ENCODE measurements around the gene CCDC13. TPM values are rescaled to one million over a fixed set of nuclear protein-coding genes. Genes with fewer than 3 reads are reported as not detected.

The CCDC13 gene
- total and polyA plus RNA-seq, 5 donors from 2014 or later: 0.15 to 0.33 (median 0.29) TPM; not detected in 1

GRCh38 chr3:42730706-42731420, 42.2 kb downstream of the CCDC13 start:
- DNase-seq: no peak
- Mint-ChIP-seq H3K4me1 (peaks cover 0 to 4% (median 0%) of the 10 kb centered on the region in 4 donors), H3K9me3 (peaks cover 0 to 3% (median 0%) of the 10 kb centered on the region in 7 donors), H3K27me3 (peaks cover 11% of the 10 kb centered on the region), H3K36me3 (no peaks in the 10 kb centered on the region), H3K4me3 (no peak overlapping the region), H3K27ac (no peak overlapping the region)
- H3K27me3 ChIP-seq (ENCODE audit: control insufficient read depth, insufficient read depth, low read length): no peaks in the 10 kb centered on the region
- H3K27ac ChIP-seq (ENCODE audit: insufficient read depth, low read length, poor library complexity, severe bottlenecking): no peak overlapping the region
- H3K4me1 ChIP-seq (ENCODE audit: control insufficient read depth, insufficient read depth, low read length, poor library complexity, severe bottlenecking): no peaks in the 10 kb centered on the region
- H3K36me3 ChIP-seq (ENCODE audit: control insufficient read depth, insufficient read depth, low read length): no peaks in the 10 kb centered on the region
- ATAC-seq (ENCODE audit: low read depth in 2 of 2): no peak
- no peaks in the 10 kb centered on the region for H3K9me3 ChIP-seq (ENCODE audit: control insufficient read depth in 2 of 2, low read length in 2 of 2)
- H3K4me3 ChIP-seq (ENCODE audit: low read depth, low read length): no peak overlapping the region

- H3K27me3 Mint-ChIP-seq: peaks cover 9% of the 10 kb centered on the region
- H3K4me1 Mint-ChIP-seq: peaks cover 0 to 4% (median 0%) of the 10 kb centered on the region in 4 donors
- Histone ChIP-seq H3K4me3 (ENCODE audit: low read depth, low read length) (no peak overlapping the region), H3K27ac (ENCODE audit: insufficient read depth, low read length, poor library complexity, severe bottlenecking) (no peak overlapping the region), H3K36me3 (ENCODE audit: control insufficient read depth, insufficient read depth, low read length) (no peaks in the 10 kb centered on the region), H3K4me1 (ENCODE audit: control insufficient read depth, insufficient read depth, low read length, poor library complexity, severe bottlenecking) (no peaks in the 10 kb centered on the region), H3K27me3 (ENCODE audit: control insufficient read depth, insufficient read depth, low read length) (no peaks in the 10 kb centered on the region), H3K9me3 (ENCODE audit: control insufficient read depth in 2 of 2, low read length in 2 of 2) (no peaks in the 10 kb centered on the region)
- DNase-seq (no peak), ATAC-seq (ENCODE audit: low read depth in 2 of 2) (no peak)
- H3K36me3 Mint-ChIP-seq: no peaks in the 10 kb centered on the region
- no peak overlapping the region for H3K4me3 Mint-ChIP-seq
- peaks cover 0 to 3% (median 0%) of the 10 kb centered on the region in 7 donors for H3K9me3 Mint-ChIP-seq
- no peak overlapping the region for H3K27ac Mint-ChIP-seq
Observed at GRCh38 chr3:42730294-42730693, 42.8 kb downstream of the CCDC13 start.

DNA sequence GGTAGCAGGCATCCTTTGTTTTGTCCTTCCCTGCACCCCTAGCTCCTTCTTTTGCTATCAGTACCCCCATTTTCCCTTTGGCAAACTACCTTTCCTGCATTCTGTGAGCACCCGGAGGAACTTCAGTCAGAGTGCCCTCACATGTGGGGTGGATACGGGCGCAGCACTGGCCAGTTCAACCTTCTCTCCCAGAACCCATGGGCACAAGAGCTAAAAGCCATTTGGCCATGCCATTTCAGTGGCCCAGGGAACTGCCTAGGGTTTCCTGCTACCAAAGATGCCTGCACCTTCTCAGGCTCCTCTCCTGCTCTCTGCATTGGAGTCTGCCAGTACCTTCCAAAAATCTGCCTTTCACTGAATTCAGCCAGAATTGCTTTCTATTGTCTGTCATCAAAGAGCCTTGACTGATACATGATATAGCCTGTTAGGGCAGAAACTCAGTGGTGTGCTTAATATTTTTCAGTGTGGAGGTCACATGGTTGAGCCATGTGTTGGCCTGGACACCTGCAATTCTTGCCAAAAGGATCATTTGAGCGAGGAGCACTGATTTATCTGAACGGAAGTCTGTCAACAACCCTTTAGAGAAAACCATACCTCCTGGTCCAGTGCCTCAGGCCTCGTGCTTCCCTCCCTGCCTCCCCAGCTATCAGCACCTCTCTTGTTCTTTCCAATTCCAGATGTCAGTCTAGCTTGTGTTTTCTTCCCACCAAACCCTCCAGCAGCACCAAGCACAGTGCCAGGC, 43.5 kb downstream of the CCDC13 start:
- H3K4me1 ChIP-seq (ENCODE audit: control insufficient read depth, insufficient read depth, low read length, poor library complexity, severe bottlenecking): no peaks in the 10 kb centered on the region
- no peaks in the 10 kb centered on the region for H3K36me3 Mint-ChIP-seq
- H3K27ac Mint-ChIP-seq: no peak overlapping the region
- H3K4me3 Mint-ChIP-seq: no peak overlapping the region
- H3K9me3 ChIP-seq (ENCODE audit: control insufficient read depth in 2 of 2, low read length in 2 of 2): no peaks in the 10 kb centered on the region
- H3K4me3 ChIP-seq (ENCODE audit: low read depth, low read length): no peak overlapping the region
- peaks cover 0 to 3% (median 0%) of the 10 kb centered on the region in 7 donors for H3K9me3 Mint-ChIP-seq
- no peak overlapping the region for H3K27ac ChIP-seq (ENCODE audit: insufficient read depth, low read length, poor library complexity, severe bottlenecking)
- no peaks in the 10 kb centered on the region for H3K36me3 ChIP-seq (ENCODE audit: control insufficient read depth, insufficient read depth, low read length)
- ATAC-seq (ENCODE audit: low read depth in 2 of 2) (no peak), DNase-seq (no peak)
- H3K27me3 ChIP-seq (ENCODE audit: control insufficient read depth, insufficient read depth, low read length): no peaks in the 10 kb centered on the region
- peaks cover 5% of the 10 kb centered on the region for H3K27me3 Mint-ChIP-seq
- peaks cover 0 to 4% (median 0%) of the 10 kb centered on the region in 4 donors for H3K4me1 Mint-ChIP-seq

- Histone ChIP-seq H3K9me3 (ENCODE audit: control insufficient read depth in 2 of 2, low read length in 2 of 2) (no peaks in the 10 kb centered on the region), H3K27me3 (ENCODE audit: control insufficient read depth, insufficient read depth, low read length) (no peaks in the 10 kb centered on the region), H3K4me1 (ENCODE audit: control insufficient read depth, insufficient read depth, low read length, poor library complexity, severe bottlenecking) (no peaks in the 10 kb centered on the region), H3K36me3 (ENCODE audit: control insufficient read depth, insufficient read depth, low read length) (no peaks in the 10 kb centered on the region), H3K27ac (ENCODE audit: insufficient read depth, low read length, poor library complexity, severe bottlenecking) (no peak overlapping the region), H3K4me3 (ENCODE audit: low read depth, low read length) (no peak overlapping the region)
- Mint-ChIP-seq H3K9me3 (peaks cover 0 to 3% (median 0%) of the 10 kb centered on the region in 7 donors), H3K36me3 (no peaks in the 10 kb centered on the region), H3K27me3 (peaks cover 10% of the 10 kb centered on the region), H3K4me3 (no peak overlapping the region), H3K4me1 (peaks cover 0 to 4% (median 0%) of the 10 kb centered on the region in 4 donors), H3K27ac (no peak overlapping the region)
- DNase-seq (no peak), ATAC-seq (ENCODE audit: low read depth in 2 of 2) (no peak)
Observed at GRCh38 chr3:42728668-42729364, 44.2 kb downstream of the CCDC13 start.

DNA sequence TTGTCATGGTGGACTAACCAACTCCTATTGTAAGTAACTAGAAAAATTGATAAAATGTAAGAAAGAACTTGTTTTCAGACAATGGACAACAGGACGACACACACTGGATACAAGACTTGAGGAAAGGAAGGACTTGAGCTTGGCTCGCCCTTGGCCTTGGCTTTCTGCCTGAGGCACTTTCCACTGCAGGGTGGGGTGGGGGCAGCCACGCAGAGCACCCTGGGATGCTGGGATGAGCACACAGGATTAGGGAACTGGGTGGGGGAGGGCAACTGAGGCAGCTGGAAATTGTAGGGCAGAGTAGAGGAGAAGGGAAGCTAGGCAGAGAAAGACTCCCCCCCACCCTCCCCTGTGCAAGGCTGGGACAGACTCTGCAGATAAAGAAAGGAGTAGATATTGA, 45.0 kb downstream of the CCDC13 start:
- H3K27me3 Mint-ChIP-seq: peaks cover 16% of the 10 kb centered on the region
- Histone ChIP-seq H3K9me3 (ENCODE audit: control insufficient read depth in 2 of 2, low read length in 2 of 2) (no peaks in the 10 kb centered on the region), H3K4me3 (ENCODE audit: low read depth, low read length) (no peak overlapping the region), H3K4me1 (ENCODE audit: control insufficient read depth, insufficient read depth, low read length, poor library complexity, severe bottlenecking) (no peaks in the 10 kb centered on the region), H3K36me3 (ENCODE audit: control insufficient read depth, insufficient read depth, low read length) (no peaks in the 10 kb centered on the region), H3K27ac (ENCODE audit: insufficient read depth, low read length, poor library complexity, severe bottlenecking) (no peak overlapping the region), H3K27me3 (ENCODE audit: control insufficient read depth, insufficient read depth, low read length) (no peaks in the 10 kb centered on the region)
- H3K4me1 Mint-ChIP-seq: peaks cover 0 to 4% (median 0%) of the 10 kb centered on the region in 4 donors
- H3K36me3 Mint-ChIP-seq: no peaks in the 10 kb centered on the region
- no peak overlapping the region for H3K4me3 Mint-ChIP-seq
- ATAC-seq (ENCODE audit: low read depth in 2 of 2): no peak
- H3K9me3 Mint-ChIP-seq: peaks cover 0 to 3% (median 0%) of the 10 kb centered on the region in 7 donors
- no peak for DNase-seq
- H3K27ac Mint-ChIP-seq: no peak overlapping the region

DNA sequence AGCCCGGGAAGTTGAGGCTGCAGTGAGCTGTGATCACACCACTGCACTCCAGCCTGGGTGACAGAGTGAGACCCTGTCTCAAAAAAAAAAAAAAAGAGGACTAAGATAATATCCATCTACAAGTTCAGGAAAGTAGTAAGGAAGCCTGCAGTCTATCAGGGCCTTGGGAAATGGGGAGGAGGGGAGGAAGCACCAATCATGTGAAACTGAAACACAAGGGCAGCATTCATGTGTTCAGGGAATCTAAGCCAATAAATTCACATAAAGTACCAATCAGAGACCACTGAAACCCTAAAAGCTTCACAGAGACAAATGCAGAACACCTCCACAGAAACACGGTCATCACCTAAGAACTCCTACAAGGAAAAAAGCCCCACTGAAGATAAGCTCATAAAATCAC, 47.6 kb downstream of the CCDC13 start:
- Mint-ChIP-seq H3K9me3 (peaks cover 0 to 1% (median 0%) of the 10 kb centered on the region in 7 donors), H3K36me3 (no peaks in the 10 kb centered on the region), H3K27me3 (peaks cover 23% of the 10 kb centered on the region), H3K27ac (no peak overlapping the region), H3K4me3 (no peak overlapping the region), H3K4me1 (peaks cover 0 to 4% (median 0%) of the 10 kb centered on the region in 4 donors)
- no peaks in the 10 kb centered on the region for H3K27me3 ChIP-seq (ENCODE audit: control insufficient read depth, insufficient read depth, low read length)
- ATAC-seq (ENCODE audit: low read depth in 2 of 2) (no peak), DNase-seq (no peak)
- no peaks in the 10 kb centered on the region for H3K36me3 ChIP-seq (ENCODE audit: control insufficient read depth, insufficient read depth, low read length)
- no peak overlapping the region for H3K27ac ChIP-seq (ENCODE audit: insufficient read depth, low read length, poor library complexity, severe bottlenecking)
- H3K4me3 ChIP-seq (ENCODE audit: low read depth, low read length): no peak overlapping the region
- H3K9me3 ChIP-seq (ENCODE audit: control insufficient read depth in 2 of 2, low read length in 2 of 2): no peaks in the 10 kb centered on the region
- H3K4me1 ChIP-seq (ENCODE audit: control insufficient read depth, insufficient read depth, low read length, poor library complexity, severe bottlenecking): no peaks in the 10 kb centered on the region

- DNase-seq (no peak), ATAC-seq (ENCODE audit: low read depth in 2 of 2) (no peak)
- no peak overlapping the region for H3K27ac ChIP-seq (ENCODE audit: insufficient read depth, low read length, poor library complexity, severe bottlenecking)
- H3K9me3 Mint-ChIP-seq: peaks cover 0 to 1% (median 0%) of the 10 kb centered on the region in 7 donors
- peak overlapping the region in 1 of 4 donors; percentile 13 for H3K4me3 Mint-ChIP-seq
- H3K4me1 ChIP-seq (ENCODE audit: control insufficient read depth, insufficient read depth, low read length, poor library complexity, severe bottlenecking): no peaks in the 10 kb centered on the region
- H3K36me3 ChIP-seq (ENCODE audit: control insufficient read depth, insufficient read depth, low read length): no peaks in the 10 kb centered on the region
- no peak overlapping the region for H3K27ac Mint-ChIP-seq
- H3K9me3 ChIP-seq (ENCODE audit: control insufficient read depth in 2 of 2, low read length in 2 of 2): no peaks in the 10 kb centered on the region
- no peaks in the 10 kb centered on the region for H3K4me1 Mint-ChIP-seq
- peaks cover 29% of the 10 kb centered on the region for H3K27me3 Mint-ChIP-seq
- H3K27me3 ChIP-seq (ENCODE audit: control insufficient read depth, insufficient read depth, low read length): peaks cover 2% of the 10 kb centered on the region
- no peaks in the 10 kb centered on the region for H3K36me3 Mint-ChIP-seq
- no peak overlapping the region for H3K4me3 ChIP-seq (ENCODE audit: low read depth, low read length)
Observed at GRCh38 chr3:42723219-42723618, 49.8 kb downstream of the CCDC13 start.

Data from CD4-positive, CD25-positive, alpha-beta regulatory T cell (primary cell).